Right forelimb (tissue), 1 donor: Measurements from ENCODE around the gene BPIFB2.

ENCODE experiments used
- DNase-seq: peaks from one replicate; pipeline ENCODE4 v3.0.0-alpha.2; 2018

BPIFB2 gene

GRCh38 chr20:33022694-33023438 lies 15.4 kb downstream of the BPIFB2 start:
- DNase-seq: no peak

- no peak for DNase-seq
Measured at GRCh38 chr20:33023439-33024242, 16.1 kb downstream of the BPIFB2 start.

- no peak for DNase-seq
Measured at GRCh38 chr20:33024243-33024560, 16.7 kb downstream of the BPIFB2 start.

- DNase-seq: no peak
Measured at GRCh38 chr20:33024609-33025317, 17.3 kb downstream of the BPIFB2 start.

DNA sequence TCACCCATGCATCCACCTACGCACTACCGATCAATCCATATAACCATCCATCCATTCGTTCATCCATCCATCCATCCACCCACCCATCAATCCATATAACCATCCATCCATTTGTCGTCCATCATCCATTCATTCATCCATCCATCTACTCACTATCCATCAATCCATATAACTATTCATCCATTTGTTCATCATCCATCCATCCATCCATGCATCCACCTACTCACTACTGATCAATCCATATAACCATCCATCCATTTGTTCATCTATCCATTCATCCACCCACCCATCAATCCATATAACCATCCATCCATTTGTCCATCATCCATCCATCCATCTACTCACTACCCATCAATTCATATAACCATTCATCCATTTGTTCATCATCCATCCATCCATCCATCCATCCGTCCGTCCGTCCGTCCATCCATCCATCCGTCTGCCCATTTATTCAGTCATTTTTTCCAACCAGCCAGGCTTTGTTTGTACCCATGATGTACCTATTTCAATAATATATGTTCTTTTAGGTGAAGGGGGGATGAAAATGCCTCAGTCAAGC lies 17.9 kb downstream of the BPIFB2 start:
- no peak for DNase-seq

GRCh38 chr20:33026072-33026778 lies 18.7 kb downstream of the BPIFB2 start:
- no peak for DNase-seq

DNA sequence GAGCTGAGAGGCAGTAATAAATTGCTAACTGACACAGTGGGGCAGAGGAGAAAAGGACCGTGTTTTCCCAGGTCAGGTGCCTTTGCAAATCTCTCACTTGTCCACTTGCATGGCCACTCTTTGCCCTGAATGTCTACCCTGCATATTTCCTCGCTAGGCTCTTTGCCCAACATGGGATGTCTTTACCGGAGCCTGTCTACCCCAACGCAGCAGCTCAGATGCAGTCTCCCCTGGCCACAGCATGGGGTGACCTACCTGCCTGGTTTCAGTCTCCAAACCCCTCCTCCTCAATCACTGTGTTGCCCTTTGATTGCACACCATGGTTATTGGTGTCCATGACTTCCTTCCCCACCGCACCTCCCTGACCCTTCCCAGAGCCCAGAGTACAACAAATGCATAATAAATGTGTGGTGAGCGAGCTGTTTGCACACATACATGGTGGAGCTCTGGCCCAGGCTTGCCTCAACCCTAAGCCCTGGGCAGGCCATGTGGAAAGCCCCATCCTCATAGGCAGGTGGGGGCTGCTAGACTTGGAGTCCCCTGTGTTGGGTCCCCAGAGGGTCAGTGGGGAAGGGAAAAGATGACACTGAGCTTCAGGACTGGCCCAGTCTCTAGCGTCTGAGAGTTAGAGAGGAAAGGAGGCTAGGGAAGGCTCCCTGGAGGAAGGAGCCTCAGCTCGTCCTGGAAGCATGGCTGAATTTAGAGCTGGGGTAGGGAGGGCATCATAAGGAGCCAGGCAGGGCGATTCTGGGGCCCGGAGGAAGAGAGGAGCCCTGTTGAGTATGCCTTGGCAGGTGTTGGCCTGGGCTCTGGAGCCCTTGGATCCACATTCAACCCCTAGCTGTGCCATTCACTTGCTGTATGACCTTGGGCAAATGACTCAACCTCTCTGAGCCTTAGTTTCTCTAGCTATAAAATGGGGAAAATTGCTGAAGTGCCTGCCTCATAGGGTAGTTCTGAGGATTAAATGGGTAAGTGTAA lies 19.6 kb downstream of the BPIFB2 start:
- DNase-seq: no peak

GRCh38 chr20:33027769-33028751 lies 20.6 kb downstream of the BPIFB2 start:
- no peak for DNase-seq

DNA sequence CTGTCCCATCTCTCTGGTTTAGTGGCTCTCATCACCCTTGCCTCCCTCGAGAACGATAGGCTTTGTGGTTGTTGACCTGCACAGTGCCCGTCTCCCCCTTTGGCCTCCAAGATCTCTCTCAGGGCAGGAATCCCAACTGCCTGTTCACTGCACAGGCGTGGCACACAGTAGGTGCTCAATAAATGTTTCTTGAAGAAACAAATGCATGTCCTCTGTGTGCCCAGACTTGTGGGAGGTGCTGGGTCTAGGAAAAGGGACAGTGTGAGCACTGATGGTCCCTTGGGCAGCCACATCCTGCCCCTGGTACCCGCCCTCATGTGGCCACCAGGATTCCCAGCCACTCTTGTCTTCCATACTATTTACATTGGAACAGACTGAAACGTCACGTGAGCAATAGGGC lies 21.4 kb downstream of the BPIFB2 start:
- DNase-seq: no peak

- DNase-seq: no peak
Measured at GRCh38 chr20:33030076-33030475, 22.6 kb downstream of the BPIFB2 start.

DNA sequence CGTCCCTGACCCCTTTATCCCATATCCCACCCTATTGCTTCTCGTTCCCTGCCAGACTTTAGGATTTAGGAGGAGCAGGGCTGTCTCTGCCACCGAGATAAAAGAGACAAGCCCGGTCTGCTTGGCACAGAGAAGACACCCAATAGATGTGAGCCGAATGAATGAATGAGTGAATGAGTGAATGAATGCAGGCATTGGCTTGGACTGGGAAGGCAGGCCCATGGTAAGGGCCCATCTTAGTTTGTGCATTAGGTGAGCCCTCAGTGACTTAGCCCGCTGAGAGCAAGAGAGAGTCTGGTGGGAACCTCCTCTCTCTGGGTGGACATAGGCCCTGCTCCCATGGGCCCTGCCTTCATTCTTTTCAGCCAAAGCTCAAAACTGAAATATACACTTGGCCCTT lies 23.1 kb downstream of the BPIFB2 start:
- no peak for DNase-seq

- no peak for DNase-seq
Measured at GRCh38 chr20:33031531-33031930, 24.0 kb downstream of the BPIFB2 start, which contains the start of gene BPIFB6. BPIFB6 (plus strand) TSS chr20:33031648; CDS start chr20:33031648, 0 bp downstream.

DNA sequence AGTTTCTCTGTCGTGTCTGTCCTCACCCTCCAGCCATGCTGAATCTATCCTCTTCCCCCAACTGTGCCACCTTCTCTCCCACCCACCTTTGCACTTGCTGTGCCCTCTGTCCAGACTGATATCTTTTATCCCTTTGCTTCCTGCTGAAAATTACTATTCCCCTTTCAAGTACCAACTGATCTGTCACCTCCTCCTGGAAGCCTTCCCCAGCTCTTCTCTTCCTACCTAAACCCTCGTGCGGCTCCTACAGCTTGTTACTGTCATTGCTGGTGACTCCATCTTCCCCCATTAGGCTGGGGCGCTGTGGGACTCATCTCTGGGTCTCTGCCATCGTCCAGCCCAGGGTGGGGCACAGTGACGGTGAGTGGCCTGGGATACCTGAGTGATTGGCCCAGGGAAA lies 25.1 kb downstream of the BPIFB2 start:
- no peak for DNase-seq

- no peak for DNase-seq
Measured at GRCh38 chr20:33033381-33033780, 25.9 kb downstream of the BPIFB2 start.

GRCh38 chr20:33034115-33034514 lies 26.6 kb downstream of the BPIFB2 start:
- DNase-seq: no peak

GRCh38 chr20:33034901-33035492 lies 27.5 kb downstream of the BPIFB2 start:
- DNase-seq: no peak

- DNase-seq: no peak
Measured at GRCh38 chr20:33037456-33037855, 30.0 kb downstream of the BPIFB2 start.

GRCh38 chr20:33038243-33038642 lies 30.7 kb downstream of the BPIFB2 start:
- no peak for DNase-seq

GRCh38 chr20:33042430-33042829 lies 34.9 kb downstream of the BPIFB2 start:
- DNase-seq: no peak
